HuH-7.5 (cell line): ENCODE data around the gene GDPD2.

Experiments
- DNase-seq: peaks from one replicate; pipeline ENCODE4 v3.0.0; 2011; ENCODE audit warnings: low spot score

Gene GDPD2

DNA sequence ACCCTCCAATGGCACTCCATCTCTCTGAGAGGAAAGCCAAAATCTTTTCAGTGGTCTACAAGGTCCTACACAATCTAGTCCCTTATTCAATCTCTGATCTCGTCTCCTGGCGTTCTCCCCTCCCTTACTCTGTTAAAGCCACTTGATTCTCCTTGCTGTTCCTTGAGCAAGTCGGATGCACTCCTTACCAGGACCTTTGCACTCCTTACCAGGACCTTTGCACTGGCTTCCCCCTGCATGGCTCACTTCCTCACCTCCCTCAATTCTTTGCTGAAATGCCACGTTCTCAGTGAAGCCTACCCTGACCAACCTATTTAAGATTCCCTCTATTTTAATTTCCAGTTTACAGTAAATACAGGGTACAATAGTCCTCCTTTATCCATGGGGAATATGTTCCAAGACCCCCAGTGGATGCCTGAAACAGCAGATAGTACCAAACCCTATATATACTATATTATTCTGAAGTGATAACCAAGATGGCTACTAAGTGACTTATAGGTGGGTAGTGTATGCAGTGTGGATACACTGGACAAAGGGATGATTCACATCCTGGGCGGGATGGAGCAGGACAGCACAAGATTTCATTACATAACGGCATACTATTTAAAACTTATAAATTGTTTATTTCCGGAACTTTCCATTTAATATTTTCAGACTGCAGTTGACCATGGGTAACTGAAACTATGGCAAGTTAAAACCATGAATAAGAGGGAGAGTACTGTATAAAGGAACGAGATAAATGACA, 15.0 kb downstream of the GDPD2 start:
- DNase-seq: no peak

DNA sequence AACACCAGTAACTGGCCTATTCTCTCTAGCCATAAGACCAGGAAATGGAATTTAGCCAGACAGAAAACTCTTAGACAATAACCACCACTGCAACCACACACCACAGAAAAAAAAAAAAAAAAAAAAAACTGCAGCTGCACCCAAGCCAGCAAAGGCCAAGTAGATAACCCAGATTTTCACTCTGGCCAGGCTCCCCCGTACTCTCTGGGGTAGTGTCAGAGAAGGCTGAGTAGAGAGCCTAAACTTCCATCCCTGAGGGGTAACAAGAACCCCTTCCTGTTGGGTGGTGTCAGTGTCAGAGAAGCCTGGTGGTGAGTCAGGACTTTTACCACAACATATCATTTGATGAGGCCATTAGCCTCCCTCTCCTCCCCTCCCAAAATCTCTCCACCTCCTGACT, 15.9 kb downstream of the GDPD2 start:
- DNase-seq: no peak

DNA sequence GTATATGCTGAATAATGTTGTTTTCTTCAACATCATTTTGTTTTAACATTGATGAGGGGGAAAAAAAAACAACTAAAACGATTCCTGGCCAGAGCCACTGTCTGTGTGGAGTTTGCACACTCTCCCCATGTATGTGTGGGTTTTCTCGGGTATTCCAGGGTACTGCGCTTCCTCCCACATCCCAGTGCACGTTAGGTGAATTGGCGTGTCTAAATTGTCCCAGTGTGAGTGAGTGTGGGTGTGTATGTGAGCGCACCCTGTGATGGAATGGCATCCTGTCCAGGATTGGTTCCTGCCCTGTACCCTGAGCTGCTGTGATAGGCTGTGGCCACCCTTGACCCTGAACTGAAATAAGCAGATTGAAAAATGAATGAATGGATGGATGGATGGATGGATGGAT, 19.1 kb downstream of the GDPD2 start:
- DNase-seq: no peak

DNA sequence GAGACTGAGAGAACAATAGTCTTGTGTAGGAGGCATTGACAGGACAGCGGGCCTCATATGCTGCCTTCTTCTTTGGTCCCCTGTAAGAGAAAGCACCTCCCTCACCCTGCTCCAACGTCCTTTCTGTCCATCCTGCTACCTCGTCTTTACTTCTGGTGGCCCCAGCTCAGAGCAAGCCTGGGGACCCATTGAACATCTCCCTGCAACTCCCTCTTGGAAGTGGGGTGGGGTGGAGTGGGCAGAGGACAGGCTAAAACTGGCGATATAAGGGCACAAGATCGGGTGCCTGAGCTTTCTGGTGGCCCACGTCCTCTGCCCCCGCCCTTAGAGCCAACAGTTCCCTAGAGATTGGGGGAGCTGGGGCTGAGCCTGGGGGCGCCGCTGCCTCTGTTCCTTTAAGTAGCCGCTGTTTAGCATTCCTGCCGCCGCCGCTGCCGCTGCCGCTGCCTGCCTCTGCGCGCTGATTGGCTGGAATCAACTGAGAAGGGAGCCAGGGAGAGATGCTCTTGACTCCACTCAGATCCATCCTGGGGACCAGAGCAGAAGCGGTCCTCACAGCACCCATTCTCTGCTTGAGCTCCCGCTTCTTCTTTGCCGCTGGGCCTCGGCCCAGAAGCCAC, 21.3 kb downstream of the GDPD2 start, which contains the start of gene DLG3:
DLG3 (plus strand) TSS at position 510 of the 620 bp plus-strand sequence. CDS start 367 bp downstream, outside the sequence.
- DNase-seq: no peak

DNA sequence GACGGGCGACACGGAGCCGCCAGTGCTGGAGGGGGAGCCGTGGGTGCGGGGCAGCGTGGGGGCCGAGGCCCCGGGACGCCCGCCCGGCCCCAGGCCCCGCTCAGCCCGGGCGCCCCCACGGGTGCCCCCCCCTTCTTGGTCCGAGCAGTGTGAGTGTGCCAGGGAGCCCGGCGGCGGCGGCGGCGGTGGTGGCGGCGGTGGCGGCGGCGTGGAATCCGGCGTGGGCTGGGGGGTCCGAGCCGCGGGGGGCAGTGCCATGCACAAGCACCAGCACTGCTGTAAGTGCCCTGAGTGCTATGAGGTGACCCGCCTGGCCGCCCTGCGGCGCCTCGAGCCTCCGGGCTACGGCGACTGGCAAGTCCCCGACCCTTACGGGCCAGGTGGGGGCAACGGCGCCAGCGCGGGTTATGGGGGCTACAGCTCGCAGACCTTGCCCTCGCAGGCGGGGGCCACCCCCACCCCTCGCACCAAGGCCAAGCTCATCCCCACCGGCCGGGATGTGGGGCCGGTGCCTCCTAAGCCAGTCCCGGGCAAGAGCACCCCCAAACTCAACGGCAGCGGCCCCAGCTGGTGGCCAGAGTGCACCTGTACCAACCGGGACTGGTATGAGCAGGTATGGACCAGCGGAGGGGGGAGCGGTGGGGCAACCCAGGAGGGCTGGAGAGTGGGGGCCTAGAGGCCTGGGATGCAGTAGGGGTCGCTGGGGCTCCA, 22.0 kb downstream of the GDPD2 start:
- no peak for DNase-seq

DNA sequence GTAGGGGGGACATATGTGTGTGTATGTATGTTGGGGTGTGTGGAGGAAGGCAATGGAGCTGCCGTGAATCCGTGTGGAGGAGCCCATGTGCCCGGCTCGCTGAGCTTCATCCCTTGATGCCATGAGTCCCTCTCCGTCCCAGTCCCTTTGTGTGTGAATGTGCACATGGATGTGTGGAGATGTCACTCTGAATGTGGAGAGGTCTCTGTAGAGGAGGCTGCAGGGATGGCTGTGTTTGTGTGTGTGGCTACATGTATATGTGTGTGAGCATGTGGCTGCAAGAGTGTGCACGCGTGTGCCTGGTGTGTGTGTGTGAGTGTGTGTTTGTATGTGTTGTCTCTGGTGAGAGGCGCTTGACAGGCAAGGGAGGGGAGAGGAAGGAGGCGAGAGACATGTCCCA, 22.8 kb downstream of the GDPD2 start:
- no peak for DNase-seq

DNA sequence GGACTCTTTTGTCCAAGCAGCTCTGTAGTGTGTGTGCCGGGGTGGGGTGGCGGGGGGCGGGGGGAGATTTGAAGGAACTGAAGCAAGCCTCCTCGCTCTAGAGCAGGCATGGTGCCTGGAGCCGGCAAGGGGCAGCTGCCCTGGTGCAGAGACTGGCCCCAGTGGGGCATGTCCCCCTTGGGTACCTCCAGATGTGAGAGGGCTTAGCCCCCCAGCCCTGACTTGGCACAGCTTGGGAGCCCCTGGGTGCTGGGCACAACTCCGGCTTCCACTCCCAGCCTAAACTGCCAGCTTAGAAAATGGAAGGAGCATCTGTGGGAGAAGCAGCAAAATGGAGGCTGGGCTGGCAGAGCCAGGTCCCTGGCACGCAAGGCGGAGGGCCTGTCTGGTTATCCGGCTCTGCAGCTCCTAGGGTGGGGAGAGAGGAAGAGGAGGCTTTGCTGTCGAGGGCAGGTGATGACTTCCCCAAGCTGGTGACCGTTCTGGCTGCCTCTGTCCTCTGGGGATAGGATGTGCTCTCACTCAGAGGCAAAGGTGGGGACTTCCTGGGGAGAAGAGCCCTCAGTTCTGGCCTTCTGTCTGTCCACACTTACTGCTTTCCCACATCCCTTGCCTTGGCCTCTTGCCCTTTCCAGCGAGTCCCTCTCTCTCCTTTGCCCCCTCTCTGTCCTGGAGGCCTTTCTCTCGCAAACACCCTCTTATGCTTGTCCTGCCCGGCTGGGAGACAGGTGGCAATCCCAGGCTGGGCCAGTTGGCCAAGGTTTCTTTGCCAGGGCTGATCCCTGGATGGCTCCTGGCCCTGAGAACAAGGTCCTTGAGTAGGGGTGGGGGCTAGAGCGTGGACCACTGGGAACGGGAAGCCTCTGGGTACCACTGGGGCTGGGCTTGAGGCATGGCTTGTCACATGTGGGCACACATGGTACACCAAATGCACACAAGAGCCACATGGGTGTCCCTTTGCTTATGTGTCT, 23.6 kb downstream of the GDPD2 start:
- DNase-seq: no peak

DNA sequence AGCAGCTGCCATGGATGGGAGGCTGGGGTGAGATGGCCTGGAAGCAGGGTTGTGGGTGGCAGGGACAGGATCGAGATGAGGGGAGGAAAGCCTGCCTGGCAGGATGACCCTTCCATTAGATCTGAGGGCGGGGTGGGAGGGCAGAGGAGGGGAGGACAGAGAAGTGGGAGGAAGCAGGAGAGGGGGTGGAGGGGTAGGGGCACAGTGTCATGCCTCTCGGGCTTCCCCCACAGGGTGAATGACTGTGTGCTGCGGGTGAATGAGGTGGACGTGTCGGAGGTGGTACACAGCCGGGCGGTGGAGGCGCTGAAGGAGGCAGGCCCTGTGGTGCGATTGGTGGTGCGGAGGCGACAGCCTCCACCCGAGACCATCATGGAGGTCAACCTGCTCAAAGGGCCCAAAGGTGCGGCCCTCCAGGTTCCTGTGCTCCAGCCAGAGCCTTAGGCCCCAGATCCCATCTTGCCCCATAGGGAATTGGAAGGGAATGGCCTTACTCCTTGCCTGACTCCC, 26.4 kb downstream of the GDPD2 start:
- no peak for DNase-seq

DNA sequence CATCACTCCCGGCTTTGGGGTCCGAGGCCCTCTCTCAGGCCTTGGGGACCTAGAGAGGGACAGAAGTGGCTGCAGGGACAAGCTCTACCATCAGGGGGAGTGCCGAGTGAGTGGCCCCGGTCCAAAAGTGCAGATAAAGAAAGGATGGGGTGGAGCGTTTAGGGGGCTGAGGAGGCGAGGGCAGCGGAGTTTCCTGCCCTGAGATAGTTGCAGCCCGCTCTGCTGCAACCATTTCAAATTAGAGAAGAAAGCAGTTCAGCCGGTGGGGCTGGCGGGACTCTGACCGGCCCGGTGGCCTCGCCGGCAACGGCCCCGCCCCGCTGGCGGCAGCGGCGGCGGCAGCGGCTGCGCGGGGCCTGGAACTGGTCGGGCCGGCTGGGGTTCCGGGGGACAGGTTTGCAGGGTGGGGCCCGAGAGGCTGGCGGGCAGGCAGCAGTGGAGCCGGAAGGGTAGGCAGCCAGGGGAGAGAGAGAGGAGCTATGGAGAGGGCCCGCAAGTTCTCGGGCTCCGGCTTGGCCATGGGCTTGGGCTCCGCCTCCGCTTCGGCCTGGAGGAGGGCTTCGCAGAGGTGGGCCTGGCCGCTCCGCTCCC, 29.1 kb downstream of the GDPD2 start:
- peak; percentile 75 for DNase-seq

DNA sequence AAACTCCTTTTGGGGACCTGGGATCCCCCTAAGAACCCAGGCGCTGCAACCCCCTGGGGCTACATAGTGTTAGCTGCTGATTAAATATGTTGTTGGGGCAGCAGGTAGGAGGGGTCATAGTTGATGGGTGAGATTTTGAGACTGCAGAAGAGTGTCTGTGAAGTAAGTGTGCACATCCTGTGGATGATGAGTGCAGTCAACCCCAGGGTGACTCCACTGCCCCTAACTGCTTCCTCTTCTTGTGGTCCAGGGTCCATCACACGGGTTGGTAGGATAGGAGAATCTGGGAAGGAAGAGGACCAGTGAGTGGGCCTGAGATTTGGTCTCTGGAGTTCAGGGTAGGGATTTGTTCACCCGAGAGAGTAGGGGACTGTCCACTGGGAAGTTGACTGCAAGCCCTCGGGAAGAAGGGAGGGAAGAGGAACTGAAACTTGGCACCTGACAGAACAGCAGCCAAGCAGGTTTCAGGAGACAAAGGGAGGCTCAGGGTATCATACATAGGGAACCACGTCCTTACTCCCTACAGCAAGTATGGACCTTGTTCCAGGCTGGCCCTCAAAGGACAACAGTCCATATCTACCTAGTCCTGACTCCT, 30.0 kb downstream of the GDPD2 start:
- DNase-seq: no peak

DNA sequence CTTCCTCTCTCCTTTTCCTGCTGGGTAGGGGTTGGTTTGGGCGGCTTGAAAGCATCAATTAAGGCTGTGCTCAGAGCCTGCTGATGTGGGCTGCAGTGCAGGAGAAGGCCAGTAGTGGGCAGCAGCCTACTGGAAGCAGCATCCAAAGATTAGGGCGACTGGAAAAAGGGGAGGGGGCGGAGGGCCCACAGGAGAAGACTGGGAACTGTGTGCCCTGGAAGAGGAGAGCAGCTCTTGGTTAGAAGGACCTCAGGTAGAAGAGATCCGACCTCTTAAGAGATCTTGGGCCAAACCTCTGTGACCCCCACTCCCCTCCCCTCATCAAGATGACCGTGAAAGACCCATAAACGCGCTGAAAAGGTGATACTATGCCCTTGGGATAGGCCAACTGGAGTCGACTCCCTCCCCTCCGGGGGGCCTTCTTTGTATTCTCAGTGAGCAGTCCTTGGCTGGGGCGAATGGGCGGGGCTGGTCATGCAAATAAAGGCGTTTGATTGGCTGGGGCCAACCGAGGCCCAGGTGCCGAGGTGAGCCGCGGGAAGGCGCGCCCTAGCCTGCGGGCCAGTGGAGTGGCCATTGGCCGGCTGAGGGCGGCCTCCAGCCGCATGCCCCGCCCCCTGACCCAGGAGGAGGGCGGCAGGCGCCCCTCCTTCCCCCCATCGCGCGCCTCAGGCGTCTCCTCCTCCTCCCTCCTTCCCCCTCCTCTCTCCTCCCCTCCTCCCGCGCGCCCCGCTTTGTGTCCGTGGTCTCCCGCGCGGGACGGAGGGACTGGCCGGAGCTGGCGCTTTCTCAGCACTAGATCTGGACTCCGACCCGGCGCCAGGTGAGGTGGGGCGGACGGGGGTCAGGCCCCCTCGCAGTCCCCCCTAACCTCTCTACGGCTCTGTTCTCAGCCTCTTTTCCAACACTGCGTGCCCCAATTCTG, 31.6 kb downstream of the GDPD2 start:
- peak; percentile 53 for DNase-seq

DNA sequence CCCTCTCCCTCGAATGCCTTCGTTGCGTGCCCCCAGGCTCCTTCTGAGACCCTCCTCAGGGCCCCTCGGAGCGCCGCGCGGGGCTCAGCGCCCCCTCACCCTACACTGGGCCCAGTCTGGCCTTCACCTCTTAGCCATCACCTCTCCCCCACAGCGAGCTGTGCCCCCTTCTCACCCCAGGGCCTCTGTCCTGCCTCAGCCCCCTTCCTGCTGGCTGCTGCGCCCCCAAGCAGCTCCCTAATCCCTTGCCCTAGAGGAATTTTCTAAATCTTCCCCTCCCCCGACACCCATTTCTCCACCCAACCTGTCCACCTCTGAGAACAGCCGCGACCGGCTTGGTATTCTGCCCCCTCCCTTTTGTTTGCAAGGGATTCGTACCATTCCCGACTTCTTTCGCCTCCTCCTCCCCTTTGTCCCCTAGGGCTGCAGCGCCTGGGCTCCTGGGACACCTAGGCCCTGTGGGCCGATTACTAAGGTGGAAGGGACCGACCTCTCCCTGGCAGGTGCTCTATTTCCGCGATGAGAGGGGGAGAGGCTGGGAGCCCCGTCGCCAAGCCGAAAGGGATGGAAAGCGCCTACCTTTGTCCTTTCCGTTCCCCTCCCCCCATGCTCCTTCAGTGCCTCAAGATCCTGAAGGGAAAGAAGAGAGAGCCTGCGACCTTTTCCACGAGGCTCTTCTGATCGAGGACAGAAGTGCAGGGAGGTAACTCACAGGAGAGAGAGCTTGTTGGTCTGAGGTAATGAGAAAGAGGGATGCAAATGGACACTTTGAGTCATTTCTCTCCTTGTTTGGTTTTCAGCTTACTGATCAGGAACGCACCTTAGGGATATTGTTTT, 32.5 kb downstream of the GDPD2 start:
- no peak for DNase-seq

DNA sequence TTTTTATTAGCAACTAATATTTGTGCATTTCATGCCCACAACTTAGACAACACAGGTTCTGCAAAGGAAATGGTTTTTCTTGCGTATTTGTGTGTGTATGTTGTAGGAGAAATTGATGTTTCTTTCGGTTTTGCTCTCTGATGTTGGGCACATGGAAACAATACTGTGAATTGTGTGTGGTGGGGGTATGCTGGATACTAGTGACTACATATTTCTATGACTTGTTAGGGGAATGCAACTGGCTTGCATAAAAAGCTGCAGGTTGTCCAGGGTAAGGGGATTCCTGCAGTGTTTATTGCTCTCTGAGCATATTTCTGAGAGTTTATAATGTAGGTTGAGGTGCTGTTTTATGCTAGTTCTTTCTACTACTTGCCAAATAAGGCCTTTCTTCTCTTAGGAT, 33.1 kb downstream of the GDPD2 start:
- no peak for DNase-seq

DNA sequence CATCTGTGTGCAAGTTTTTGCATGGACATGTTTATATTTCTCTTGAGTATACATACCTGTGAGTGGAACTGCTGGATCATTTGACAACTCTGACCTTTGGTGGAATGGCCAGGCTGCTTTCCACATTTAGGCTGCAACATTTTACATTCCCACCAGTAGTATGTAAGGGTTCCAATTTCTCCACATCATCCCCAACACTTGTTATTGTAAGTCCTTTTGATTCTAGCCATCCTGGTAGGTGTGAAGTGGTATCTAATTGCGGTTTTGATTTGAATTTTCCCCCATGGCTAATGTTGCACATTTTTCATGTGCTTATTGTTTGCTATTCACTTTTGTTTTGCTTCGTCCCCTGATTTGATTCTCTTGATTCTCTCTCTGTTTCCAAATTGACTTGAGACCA, 37.9 kb downstream of the GDPD2 start:
- DNase-seq: no peak

DNA sequence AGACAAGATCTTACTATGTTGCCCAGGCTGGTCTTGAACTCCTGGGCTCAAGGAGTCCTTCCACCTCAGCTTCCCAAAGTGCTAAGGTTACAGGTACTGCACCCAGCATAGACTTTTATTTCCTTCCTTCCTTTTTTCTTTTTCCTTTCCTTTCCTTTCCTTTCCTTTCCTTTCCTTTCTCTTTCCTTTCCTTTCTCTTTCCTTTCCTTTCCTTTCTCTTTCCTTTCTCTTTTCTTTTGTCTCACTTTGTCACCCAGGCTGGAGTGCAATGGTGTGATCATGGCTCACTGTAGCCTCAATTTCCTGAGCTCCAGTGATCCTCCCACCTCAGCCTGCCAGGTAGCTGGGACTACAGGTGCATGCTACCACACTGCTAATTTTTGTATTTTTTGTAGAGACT, 40.9 kb downstream of the GDPD2 start:
- DNase-seq: no peak

DNA sequence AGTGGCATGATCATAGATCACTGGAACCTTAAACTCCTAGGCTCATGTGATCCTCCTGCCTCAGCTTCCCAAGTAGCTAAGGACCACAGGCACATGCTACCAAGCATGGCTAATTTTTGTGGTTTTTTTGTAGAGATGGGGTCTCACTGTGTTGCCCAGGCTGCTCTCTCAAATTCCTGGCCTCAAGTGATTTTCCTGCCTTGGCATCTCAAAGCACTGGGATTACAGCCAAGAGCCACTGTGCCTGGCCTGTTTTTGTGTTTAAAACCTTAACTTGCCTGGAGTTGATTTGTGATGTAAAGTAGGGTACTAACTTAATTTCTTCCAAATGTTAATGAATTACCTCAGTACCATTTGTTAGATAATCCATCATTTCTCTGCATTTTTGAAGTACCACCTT, 43.9 kb downstream of the GDPD2 start:
- DNase-seq: no peak

DNA sequence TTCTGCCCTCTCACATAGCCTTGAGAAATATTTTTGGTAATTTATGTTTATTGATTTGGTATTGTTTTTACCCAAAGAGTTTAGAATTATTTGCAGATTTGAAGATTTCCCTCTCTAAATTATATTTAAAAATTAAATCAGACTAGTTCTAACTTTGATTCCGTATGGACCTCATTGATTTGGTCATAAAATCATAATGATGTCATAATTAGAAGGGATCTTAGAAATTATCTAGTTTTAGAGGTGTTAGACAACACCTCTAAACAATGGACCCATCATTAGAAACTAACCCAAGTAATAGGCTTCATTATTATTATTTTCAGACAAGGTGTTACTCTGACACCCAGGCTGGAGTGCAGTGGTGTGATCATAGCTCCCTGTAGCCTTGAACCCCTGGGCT, 45.6 kb downstream of the GDPD2 start:
- DNase-seq: no peak

DNA sequence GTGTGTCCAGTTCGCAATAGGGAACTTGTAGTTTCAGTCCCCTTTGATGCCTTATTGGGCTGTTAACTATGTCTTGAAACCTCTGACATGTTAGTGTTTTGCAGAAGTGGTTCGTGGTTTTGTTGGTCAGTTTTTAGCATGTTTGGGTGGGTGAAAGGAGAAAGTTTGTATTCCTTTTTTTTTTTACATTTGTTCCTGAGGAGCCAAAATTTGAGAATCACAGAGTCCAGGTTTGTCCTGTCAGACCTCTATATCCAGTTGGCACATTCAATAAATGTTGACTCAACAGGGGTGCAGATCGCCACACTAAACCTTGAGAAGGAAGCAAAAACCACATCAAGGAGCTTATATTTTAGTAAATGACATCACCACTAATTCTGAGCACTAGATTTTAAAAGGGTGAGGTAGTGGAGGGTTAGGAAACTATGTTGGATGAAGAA, 47.8 kb downstream of the GDPD2 start:
- no peak for DNase-seq
